ENCODE data around the gene RBFA.

Gene RBFA

GRCh38 chr18:80034068-80034851, at the start of gene RBFA:
TSS of gene RBFA (plus strand) at chr18:80034434. CDS start at chr18:80034496, 62 bp downstream.
- H3K4me3 Mint-ChIP-seq, result peak within 1 kb of the TSS; percentile 90
- H3K27ac Mint-ChIP-seq, result peak within 1 kb of the TSS; percentile 98
- TF ChIP-seq CTCF (IDR thresholded peaks at IDR 0.05), result no peak
- H3K36me3 Mint-ChIP-seq (ENCODE audit: low read depth), result peaks cover 53% of the 10 kb centered on the region
- peaks cover 25% of the 10 kb centered on the region for H3K9me3 Mint-ChIP-seq
- peak; percentile 100 for DNase-seq
- peaks cover 38% of the 10 kb centered on the region for H3K4me1 Mint-ChIP-seq
- H3K27me3 Mint-ChIP-seq (ENCODE audit: low read depth, poor library complexity), result peaks cover 5% of the 10 kb centered on the region

- peaks cover 47% of the 10 kb centered on the region for H3K4me1 Mint-ChIP-seq
- no peak overlapping the region for H3K27ac Mint-ChIP-seq
- H3K9me3 Mint-ChIP-seq, result no peaks in the 10 kb centered on the region
- H3K36me3 Mint-ChIP-seq (ENCODE audit: low read depth), result peaks cover 44% of the 10 kb centered on the region
- no peak overlapping the region for H3K4me3 Mint-ChIP-seq
- DNase-seq, result no peak
- H3K27me3 Mint-ChIP-seq (ENCODE audit: low read depth, poor library complexity), result no peaks in the 10 kb centered on the region
- TF ChIP-seq CTCF (IDR thresholded peaks at IDR 0.05), result no peak
Observed at GRCh38 chr18:79985172-79985571, 49.1 kb upstream of the RBFA start.

GRCh38 chr18:79986726-79987125, 47.5 kb upstream of the RBFA start:
- H3K27me3 Mint-ChIP-seq (ENCODE audit: low read depth, poor library complexity), result peaks cover 5% of the 10 kb centered on the region
- peaks cover 36% of the 10 kb centered on the region for H3K4me1 Mint-ChIP-seq
- no peak for DNase-seq
- H3K4me3 Mint-ChIP-seq, result peak overlapping the region; percentile 96
- H3K27ac Mint-ChIP-seq, result no peak overlapping the region
- peaks cover 40% of the 10 kb centered on the region for H3K36me3 Mint-ChIP-seq (ENCODE audit: low read depth)
- no peaks in the 10 kb centered on the region for H3K9me3 Mint-ChIP-seq
- TF ChIP-seq CTCF (IDR thresholded peaks at IDR 0.05), result no peak

- no peaks in the 10 kb centered on the region for H3K9me3 Mint-ChIP-seq
- peak overlapping the region; percentile 96 for H3K4me3 Mint-ChIP-seq
- H3K4me1 Mint-ChIP-seq, result peaks cover 31% of the 10 kb centered on the region
- no peak for DNase-seq
- peaks cover 12% of the 10 kb centered on the region for H3K27me3 Mint-ChIP-seq (ENCODE audit: low read depth, poor library complexity)
- no peak overlapping the region for H3K27ac Mint-ChIP-seq
- TF ChIP-seq CTCF (IDR thresholded peaks at IDR 0.05), result no peak
- H3K36me3 Mint-ChIP-seq (ENCODE audit: low read depth), result peaks cover 32% of the 10 kb centered on the region
Observed at GRCh38 chr18:79987566-79987965, 46.7 kb upstream of the RBFA start.

- Mint-ChIP-seq H3K4me3 (peak overlapping the region; percentile 96), H3K4me1 (peaks cover 30% of the 10 kb centered on the region), H3K27ac (no peak overlapping the region), H3K27me3 (ENCODE audit: low read depth, poor library complexity) (peaks cover 16% of the 10 kb centered on the region), H3K36me3 (ENCODE audit: low read depth) (peaks cover 30% of the 10 kb centered on the region), H3K9me3 (no peaks in the 10 kb centered on the region)
- DNase-seq, result peak; percentile 80
- TF ChIP-seq CTCF (IDR thresholded peaks at IDR 0.05), result no peak
Observed at GRCh38 chr18:79988071-79988450, 46.2 kb upstream of the RBFA start.

Measured in nephron progenitor cell (in vitro differentiated cells).